Measurements from ENCODE around the gene XPR1. TPM values are rescaled to one million over a fixed set of nuclear protein-coding genes. Genes with fewer than 3 reads are reported as not detected.

Gene XPR1
- total RNA-seq, 1 donor from 2014 or later = 62.6 TPM

DNA sequence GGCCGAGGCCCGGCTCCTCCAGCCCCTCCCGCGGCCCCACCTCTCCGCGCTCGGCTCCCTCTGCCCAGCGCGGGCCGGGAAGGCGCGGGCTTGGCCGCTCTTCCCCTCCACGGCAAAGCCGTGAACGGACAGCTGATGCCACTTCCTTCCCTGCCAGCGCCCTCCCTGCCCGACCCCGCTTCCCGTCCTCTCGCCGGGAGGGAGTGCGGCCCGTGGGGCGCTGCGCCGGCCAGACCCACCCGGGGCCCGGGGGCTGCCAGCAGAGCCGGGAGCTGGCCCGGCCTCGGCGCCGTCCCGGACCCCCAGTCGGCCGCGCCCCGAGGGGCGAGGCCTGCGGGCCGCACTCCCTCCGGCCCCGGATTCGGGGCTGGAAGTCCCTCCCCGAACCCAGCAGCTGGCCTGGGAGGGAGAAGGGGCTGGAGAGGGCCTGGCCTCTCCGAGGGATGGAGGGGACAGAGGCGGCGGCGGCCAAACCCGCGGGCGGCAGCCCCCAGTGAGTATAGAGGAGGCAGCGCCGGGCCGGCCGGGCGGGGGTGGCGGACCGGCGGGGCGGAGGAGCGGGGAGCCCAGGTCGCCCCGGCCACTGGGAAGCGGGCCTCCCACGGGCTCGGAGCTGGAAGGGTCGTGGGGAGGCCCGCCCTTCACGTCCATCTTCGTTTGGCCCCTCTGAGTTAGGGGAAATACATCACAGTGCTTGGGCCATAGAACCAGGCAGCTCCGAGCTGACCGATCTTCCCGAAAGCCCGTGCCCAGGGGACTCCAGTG lies 281.2 kb downstream of the XPR1 start, which contains the start of gene KIAA1614:
Gene KIAA1614, plus strand, starts transcription at position 97 of the 765 bp plus-strand sequence. Its CDS starts 347 bp downstream, at position 444.
- H3K27me3 Mint-ChIP-seq = peaks cover 47% of the 10 kb centered on the region
- TF ChIP-seq, protein P1, sequence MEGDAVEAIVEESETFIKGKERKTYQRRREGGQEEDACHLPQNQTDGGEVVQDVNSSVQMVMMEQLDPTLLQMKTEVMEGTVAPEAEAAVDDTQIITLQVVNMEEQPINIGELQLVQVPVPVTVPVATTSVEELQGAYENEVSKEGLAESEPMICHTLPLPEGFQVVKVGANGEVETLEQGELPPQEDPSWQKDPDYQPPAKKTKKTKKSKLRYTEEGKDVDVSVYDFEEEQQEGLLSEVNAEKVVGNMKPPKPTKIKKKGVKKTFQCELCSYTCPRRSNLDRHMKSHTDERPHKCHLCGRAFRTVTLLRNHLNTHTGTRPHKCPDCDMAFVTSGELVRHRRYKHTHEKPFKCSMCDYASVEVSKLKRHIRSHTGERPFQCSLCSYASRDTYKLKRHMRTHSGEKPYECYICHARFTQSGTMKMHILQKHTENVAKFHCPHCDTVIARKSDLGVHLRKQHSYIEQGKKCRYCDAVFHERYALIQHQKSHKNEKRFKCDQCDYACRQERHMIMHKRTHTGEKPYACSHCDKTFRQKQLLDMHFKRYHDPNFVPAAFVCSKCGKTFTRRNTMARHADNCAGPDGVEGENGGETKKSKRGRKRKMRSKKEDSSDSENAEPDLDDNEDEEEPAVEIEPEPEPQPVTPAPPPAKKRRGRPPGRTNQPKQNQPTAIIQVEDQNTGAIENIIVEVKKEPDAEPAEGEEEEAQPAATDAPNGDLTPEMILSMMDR (IDR thresholded peaks at IDR 0.05; ENCODE audit: unreplicated experiment) = no peak
- peak within 1 kb of the TSS; percentile 71 for H3K4me3 Mint-ChIP-seq (ENCODE audit: low read depth)
- H3K4me1 Mint-ChIP-seq (ENCODE audit: low read depth) = peaks cover 17% of the 10 kb centered on the region
- no peaks in the 10 kb centered on the region for H3K36me3 Mint-ChIP-seq (ENCODE audit: insufficient read depth)
- DNase-seq (ENCODE audit: low spot score, unreplicated experiment) = no peak
- peak within 1 kb of the TSS; percentile 56 for H3K27ac Mint-ChIP-seq
- H3K9me3 Mint-ChIP-seq (ENCODE audit: low read depth) = no peaks in the 10 kb centered on the region

DNA sequence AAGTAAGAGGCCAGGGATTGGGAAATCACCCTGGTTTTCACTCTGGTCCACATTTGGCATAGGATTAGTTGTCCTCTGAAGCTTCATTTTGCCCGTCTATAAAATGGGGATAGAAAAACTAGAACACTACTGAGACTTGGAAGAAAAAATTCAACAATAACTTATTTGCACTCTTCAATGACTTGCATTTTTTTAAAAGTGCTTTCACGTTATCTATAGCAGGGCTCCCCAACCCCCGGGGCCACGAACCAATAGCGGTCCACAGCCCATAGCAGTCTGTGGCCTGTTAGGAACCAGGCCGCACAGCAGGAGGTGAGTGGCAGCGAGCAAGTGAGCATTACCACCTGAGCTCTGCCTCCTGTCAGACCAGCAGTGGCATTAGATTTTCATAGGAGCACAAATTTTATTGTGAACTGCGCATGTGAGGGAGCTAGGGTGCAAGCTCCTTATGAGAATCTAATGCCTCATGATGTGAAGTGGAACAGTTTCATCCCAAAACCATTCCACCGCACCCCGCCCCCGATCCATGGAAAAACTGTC lies 283.7 kb downstream of the XPR1 start:
- Mint-ChIP-seq H3K4me1 (ENCODE audit: low read depth) (peaks cover 6% of the 10 kb centered on the region), H3K27ac (no peak overlapping the region), H3K27me3 (peaks cover 47% of the 10 kb centered on the region), H3K4me3 (ENCODE audit: low read depth) (no peak overlapping the region), H3K9me3 (ENCODE audit: low read depth) (no peaks in the 10 kb centered on the region), H3K36me3 (ENCODE audit: insufficient read depth) (no peaks in the 10 kb centered on the region)
- DNase-seq (ENCODE audit: low spot score, unreplicated experiment) = no peak
- TF ChIP-seq, protein P1 (IDR thresholded peaks at IDR 0.05; ENCODE audit: unreplicated experiment) = no peak

DNA sequence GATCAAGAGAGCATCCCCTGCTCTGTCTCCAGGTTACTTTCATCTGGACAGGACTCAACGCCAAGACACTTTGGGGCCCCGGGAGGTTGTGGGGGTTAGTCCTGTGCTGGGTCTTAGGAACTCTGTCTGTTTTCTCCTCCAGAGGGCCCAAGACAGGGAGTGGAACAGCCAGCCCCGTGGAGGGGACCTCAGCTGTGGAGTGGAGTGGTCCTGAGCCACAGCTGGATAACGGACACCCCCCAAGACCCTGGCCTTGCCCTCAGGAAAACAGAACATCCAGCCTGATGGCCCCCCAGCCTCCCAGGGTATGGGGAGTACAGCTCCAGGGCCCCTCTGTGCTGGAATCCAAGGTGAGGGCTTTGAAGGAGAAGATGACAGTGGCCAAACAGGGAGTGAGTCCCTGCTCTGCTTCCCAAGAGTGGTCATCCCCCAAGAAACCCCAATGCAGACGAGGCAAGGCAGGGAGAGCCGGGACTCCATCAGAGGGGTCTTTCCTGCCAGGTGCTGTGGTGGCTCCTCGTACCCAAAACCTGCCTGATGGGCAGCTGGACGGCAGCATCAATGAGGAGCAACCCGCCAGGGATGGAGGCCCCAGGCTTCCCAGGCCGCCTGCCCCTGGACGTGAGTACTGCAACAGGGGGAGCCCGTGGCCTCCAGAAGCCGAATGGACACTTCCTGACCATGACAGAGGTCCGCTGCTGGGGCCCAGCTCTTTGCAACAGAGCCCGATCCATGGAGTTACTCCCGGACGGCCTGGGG lies 284.4 kb downstream of the XPR1 start:
- Mint-ChIP-seq H3K27ac (no peak overlapping the region), H3K9me3 (ENCODE audit: low read depth) (no peaks in the 10 kb centered on the region), H3K4me1 (ENCODE audit: low read depth) (peaks cover 6% of the 10 kb centered on the region), H3K27me3 (peaks cover 46% of the 10 kb centered on the region), H3K36me3 (ENCODE audit: insufficient read depth) (no peaks in the 10 kb centered on the region), H3K4me3 (ENCODE audit: low read depth) (no peak overlapping the region)
- no peak for DNase-seq (ENCODE audit: low spot score, unreplicated experiment)
- TF ChIP-seq, protein P1 (IDR thresholded peaks at IDR 0.05; ENCODE audit: unreplicated experiment) = no peak

DNA sequence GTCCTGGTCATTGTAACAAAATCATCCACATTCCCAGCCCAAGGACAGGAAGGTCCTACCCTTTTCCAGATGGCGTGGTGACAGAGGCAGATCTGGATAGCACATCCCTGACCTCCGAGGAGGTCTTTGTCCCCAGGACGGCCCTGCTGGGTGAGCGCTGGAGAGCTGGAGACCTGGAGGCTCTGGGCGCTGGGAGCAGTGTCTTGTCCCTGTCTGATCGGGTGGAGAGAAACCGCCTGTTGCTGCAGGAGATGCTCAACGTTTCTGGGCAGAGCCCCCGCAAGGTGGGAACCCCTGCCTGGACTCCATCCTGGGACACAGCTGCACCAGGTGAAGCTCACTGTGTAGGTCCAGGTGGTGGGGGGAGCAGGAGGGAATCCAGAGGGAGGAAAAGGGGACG lies 284.9 kb downstream of the XPR1 start:
- Mint-ChIP-seq H3K4me1 (ENCODE audit: low read depth) (peaks cover 3% of the 10 kb centered on the region), H3K27me3 (peaks cover 40% of the 10 kb centered on the region), H3K9me3 (ENCODE audit: low read depth) (no peaks in the 10 kb centered on the region), H3K27ac (no peak overlapping the region), H3K36me3 (ENCODE audit: insufficient read depth) (no peaks in the 10 kb centered on the region), H3K4me3 (ENCODE audit: low read depth) (no peak overlapping the region)
- TF ChIP-seq, protein P1 (IDR thresholded peaks at IDR 0.05; ENCODE audit: unreplicated experiment) = no peak
- DNase-seq (ENCODE audit: low spot score, unreplicated experiment) = no peak

DNA sequence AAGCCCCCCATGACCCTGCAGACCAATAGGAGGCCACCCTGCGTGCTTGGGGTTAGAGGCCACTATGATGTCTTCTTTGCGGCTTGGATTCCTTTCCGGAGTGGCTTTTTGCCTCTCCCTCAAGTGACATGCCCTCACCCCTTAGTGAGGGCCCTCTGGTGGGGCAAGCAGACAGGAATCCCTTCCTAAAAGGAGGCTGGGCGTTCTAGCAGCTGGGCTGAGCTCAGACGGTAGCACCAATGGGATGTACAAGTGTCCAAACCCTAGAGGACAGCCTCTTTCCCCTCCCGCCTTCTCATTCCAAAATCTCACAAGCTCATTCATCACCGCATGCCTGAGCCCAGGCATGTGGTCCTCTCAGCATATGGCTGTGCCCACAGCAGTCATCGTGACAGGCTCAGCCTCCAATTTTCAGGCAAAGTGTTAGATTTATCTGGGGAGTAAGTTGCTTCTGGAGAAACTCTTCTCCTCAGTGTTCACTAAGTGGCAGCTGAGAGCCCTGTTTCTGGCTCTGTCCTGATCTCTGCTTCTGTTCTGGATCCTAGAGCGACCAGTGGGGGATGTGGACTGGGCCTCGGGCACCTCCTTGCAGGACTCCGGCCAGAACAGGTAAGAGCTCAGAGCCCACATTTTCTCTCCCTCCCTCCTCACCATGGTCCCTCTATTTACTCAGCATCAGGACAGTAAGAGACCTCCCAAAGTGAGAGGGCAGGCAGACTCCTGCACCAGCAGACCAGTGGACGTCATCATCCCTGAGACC lies 285.7 kb downstream of the XPR1 start:
- peaks cover 2% of the 10 kb centered on the region for H3K4me1 Mint-ChIP-seq (ENCODE audit: low read depth)
- DNase-seq (ENCODE audit: low spot score, unreplicated experiment) = no peak
- H3K27me3 Mint-ChIP-seq = peaks cover 36% of the 10 kb centered on the region
- no peak overlapping the region for H3K27ac Mint-ChIP-seq
- TF ChIP-seq, protein P1 (IDR thresholded peaks at IDR 0.05; ENCODE audit: unreplicated experiment) = no peak
- no peaks in the 10 kb centered on the region for H3K36me3 Mint-ChIP-seq (ENCODE audit: insufficient read depth)
- H3K9me3 Mint-ChIP-seq (ENCODE audit: low read depth) = no peaks in the 10 kb centered on the region
- no peak overlapping the region for H3K4me3 Mint-ChIP-seq (ENCODE audit: low read depth)
